ENCODE data around the gene TAB2.

- TF ChIP-seq CTCF (IDR thresholded peaks at IDR 0.05) (no peak), POLR2AphosphoS5 (IDR thresholded peaks at IDR 0.05) (peak; percentile 52 to 75 (median 74))
Observed at GRCh38 chr6:149454346-149454848, 136.9 kb downstream of the TAB2 start.
